SK-N-SH (cell line): ENCODE measurements around the gene EPB41L2. TPM values are rescaled to one million over a fixed set of nuclear protein-coding genes. Genes with fewer than 3 reads are reported as not detected.

Source experiments
- CTCF ChIA-PET: fragments of 300-600, 350-600 bp; formaldehyde crosslinking; extraction: SDS; loops from one replicate; lab custom pipeline; 2021; lab: Yijun Ruan, JAX
- POLR2A ChIA-PET: fragments of 350-600 bp; sonication (Branson Sonifier 250); formaldehyde crosslinking; extraction: SDS; loops from one replicate; lab custom pipeline; 2020; ENCODE audit warnings: antibody characterized with exemption, inconsistent platforms; lab: Yijun Ruan, JAX
- DNase-seq: peaks from one replicate; pipeline ENCODE4 v3.0.0; 2012
- H2AFZ ChIP-seq: fragments of 200-600 bp; sonication (generic); 2 replicates; pipeline ENCODE4 v1.8.1; 2016; ENCODE audit warnings: antibody characterized with exemption, mild to moderate bottlenecking, low read depth
- H3F3A ChIP-seq: fragments of 200-600 bp; sonication (generic); replicated peaks from 2 replicates; pipeline ENCODE3; 2016; ENCODE audit warnings: antibody characterized with exemption, mild to moderate bottlenecking; ENCODE audit not compliant: insufficient read depth
- H3K27ac ChIP-seq, 2 experiments: fragments of 200-500 bp in 1 of 2; fragments of 200-600 bp in 1 of 2; sonication (Bioruptor generic) in 1 of 2; sonication (generic), shearing (Covaris generic) in 1 of 2; 2 replicates each; pipeline versions ENCODE4 v1.5.1 to v1.6.1; 2014 to 2016; ENCODE audit warnings: low read depth in 2 of 2, inconsistent platforms in 1 of 2, low read length in 1 of 2, mild to moderate bottlenecking in 1 of 2, mixed read lengths in 1 of 2
- H3K27me3 ChIP-seq: fragments of 200-600 bp; sonication (generic), shearing (Covaris generic); 2 replicates; pipeline ENCODE4 v1.6.1; 2016; ENCODE audit warnings: mixed run types; ENCODE audit not compliant: insufficient read depth
- H3K36me3 ChIP-seq, 2 experiments: fragments of 200-500 bp in 1 of 2; fragments of 200-600 bp in 1 of 2; sonication (Bioruptor generic) in 1 of 2; sonication (generic) in 1 of 2; replicated peaks in 1 of 2; 2 replicates each; pipeline versions ENCODE3 to v1.5.1; 2014 to 2016; ENCODE audit warnings: low read length in 1 of 2, mild to moderate bottlenecking in 1 of 2; ENCODE audit not compliant: insufficient read depth in 2 of 2, control insufficient read depth in 1 of 2
- H3K4me1 ChIP-seq, 2 experiments: fragments of 200-500 bp in 1 of 2; fragments of 200-600 bp in 1 of 2; sonication (Bioruptor generic) in 1 of 2; sonication (generic), shearing (Covaris generic) in 1 of 2; 2 replicates each; pipeline versions ENCODE4 v1.5.1 to v1.6.1; 2014 to 2016; ENCODE audit warnings: low read depth in 1 of 2, low read length in 1 of 2, mixed run types in 1 of 2; ENCODE audit not compliant: insufficient read depth in 2 of 2, control insufficient read depth in 1 of 2
- H3K4me2 ChIP-seq: fragments of 200-600 bp; sonication (generic), shearing (Covaris generic); 2 replicates; pipeline ENCODE4 v1.6.1; 2017; ENCODE audit warnings: mixed run types
- H3K4me3 ChIP-seq, 2 experiments: fragments of 200-500 bp in 1 of 2; fragments of 200-600 bp in 1 of 2; sonication (Bioruptor generic) in 1 of 2; sonication (generic), shearing (Covaris generic) in 1 of 2; 2 replicates each; pipeline versions ENCODE4 v1.5.1 to v1.8.1; 2014 to 2016; ENCODE audit warnings: low read depth in 2 of 2, inconsistent platforms in 1 of 2, low read length in 1 of 2, mild to moderate bottlenecking in 1 of 2, mixed read lengths in 1 of 2, moderate library complexity in 1 of 2
- H3K79me2 ChIP-seq: fragments of 200-600 bp; sonication (generic); 2 replicates; pipeline ENCODE4 v1.8.1; 2017; ENCODE audit warnings: mild to moderate bottlenecking; ENCODE audit not compliant: insufficient read depth
- H3K9ac ChIP-seq: fragments of 200-600 bp; sonication (generic); 2 replicates; pipeline ENCODE4 v1.6.1; 2017; ENCODE audit warnings: mixed run types
- H3K9me2 ChIP-seq: fragments of 200-600 bp; sonication (generic); 2 replicates; pipeline ENCODE4 v1.6.1; 2017; ENCODE audit warnings: mixed run types
- H3K9me3 ChIP-seq: fragments of 200-600 bp; sonication (generic); 2 replicates; pipeline ENCODE4 v1.6.1; 2017; ENCODE audit warnings: mixed run types, mild to moderate bottlenecking, moderate library complexity
- H4K20me1 ChIP-seq: fragments of 200-600 bp; sonication (generic); 2 replicates; pipeline ENCODE4 v1.6.1; 2017; ENCODE audit warnings: mild to moderate bottlenecking, mixed run types; ENCODE audit not compliant: insufficient read depth
- EZH2phosphoT487 ChIP-seq: fragments of 200-600 bp; sonication (generic); IDR thresholded peaks from 2 replicates; pipeline ENCODE4 v1.6.1; 2017; ENCODE audit warnings: low read depth, mixed run types, mild to moderate bottlenecking, antibody characterized with exemption, moderate library complexity, borderline replicate concordance
- FOXM1 ChIP-seq: IDR thresholded peaks from 2 replicates; pipeline ENCODE4 v1.4.0; 2012; ENCODE audit warnings: low read depth, mild to moderate bottlenecking
- JUND ChIP-seq: IDR thresholded peaks from 2 replicates; pipeline ENCODE4 v1.4.0; 2012
- MEF2A ChIP-seq: IDR thresholded peaks from 2 replicates; pipeline ENCODE4 v1.4.0; 2012; ENCODE audit warnings: low read depth, borderline replicate concordance
- NRF1 ChIP-seq: IDR thresholded peaks from 2 replicates; pipeline ENCODE4 v1.6.1; 2012; ENCODE audit warnings: low read depth, mild to moderate bottlenecking, low read length
- PBX3 ChIP-seq: IDR thresholded peaks from 2 replicates; pipeline ENCODE4; 2012
- RAD21 ChIP-seq: IDR thresholded peaks from 2 replicates; pipeline ENCODE4 v1.6.1; 2012; ENCODE audit warnings: mild to moderate bottlenecking, low read length
- RCOR1 ChIP-seq: fragments of 150-350 bp; IDR thresholded peaks from 2 replicates; pipeline ENCODE4 v1.6.1; 2017; ENCODE audit warnings: antibody characterized with exemption, low read length
- RXRA ChIP-seq: IDR thresholded peaks from 2 replicates; pipeline ENCODE4 v1.4.0; 2012; ENCODE audit warnings: low read depth, mild to moderate bottlenecking, borderline replicate concordance
- USF1 ChIP-seq: IDR thresholded peaks from 2 replicates; pipeline ENCODE4 v1.4.0; 2012; ENCODE audit warnings: low read depth, borderline replicate concordance
- YY1 ChIP-seq: IDR thresholded peaks from 2 replicates; pipeline ENCODE4 v1.4.0; 2012; ENCODE audit warnings: low read depth, mild to moderate bottlenecking
- ZBTB33 ChIP-seq: IDR thresholded peaks from 2 replicates; pipeline ENCODE4 v1.4.0; 2012; ENCODE audit warnings: low read depth, borderline replicate concordance
- WGBS: methylation state at CpG from one replicate; pipeline ENCODE4 v1.1.6; 2017; ENCODE audit warnings: low lambda C conversion rate; 5-methylcytosine and 5-hydroxymethylcytosine counted together
- polyA plus RNA-seq, 3 experiments: library from polyadenylated mRNA; depleted of rRNA; stranded (reverse); fragments of >200 nt; gene quantifications; 2 replicates each; pipeline ENCODE4 v1.2.3, GENCODE V29; 2012

The EPB41L2 gene
- polyA plus RNA-seq, 1 of the 3 experiments (the other 2 are of a cell fraction): 1.4 TPM

- CTCF ChIA-PET: interaction anchor here (0.7 kb wide), 1 partner anchor 21 kb away, joined by 3 read pairs; no protein-coding TSS in a partner anchor
- Histone ChIP-seq H3K27ac (no peak overlapping the region), H3K9me3 (no peaks in the 10 kb centered on the region), H3K9ac (no peak overlapping the region), H3K4me2 (no peak overlapping the region), H3F3A (no peaks in the 10 kb centered on the region), H3K9me2 (no peaks in the 10 kb centered on the region), H3K79me2 (no peaks in the 10 kb centered on the region), H3K27me3 (peaks cover 10% of the 10 kb centered on the region; the same call in 1 of the 2 replicates)
- DNase-seq: no peak
- 16% methylated on average over 6 of the region's 6 CpGs for WGBS
- no peak for TF ChIP-seq RCOR1
- no peak for TF ChIP-seq MEF2A
- no peak for TF ChIP-seq EZH2phosphoT487
- no peak for TF ChIP-seq RAD21
- TF ChIP-seq PBX3: no peak
- no peak for TF ChIP-seq JUND
- no peak for TF ChIP-seq YY1
- no peak for TF ChIP-seq NRF1
- TF ChIP-seq ZBTB33: no peak
- TF ChIP-seq USF1: no peak
- TF ChIP-seq RXRA: no peak
- TF ChIP-seq FOXM1: no peak
- TF ChIP-seq, all 33 proteins: peak for 0
- Histone ChIP-seq H4K20me1 (no peaks in the 10 kb centered on the region), H3K4me3 (no peak overlapping the region), H3K36me3 (no peaks in the 10 kb centered on the region), H3K4me1 (no peaks in the 10 kb centered on the region), H2AFZ (no peak overlapping the region)
- POLR2A ChIA-PET: no interaction called here
Observed at GRCh38 chr6:131054392-131055250, 8.4 kb downstream of the EPB41L2 start.
